Measurements from ENCODE around the gene KRT16. TPM values are rescaled to one million over a fixed set of nuclear protein-coding genes. Genes with fewer than 3 reads are reported as not detected.
"Not testable (repeated sequence)": the region's sequence is repeated elsewhere in the genome, so short reads cannot be mapped to it uniquely, and the experiment has no call there.

The KRT16 gene
- total RNA-seq, 1 donor from 2014 or later: not detected

DNA sequence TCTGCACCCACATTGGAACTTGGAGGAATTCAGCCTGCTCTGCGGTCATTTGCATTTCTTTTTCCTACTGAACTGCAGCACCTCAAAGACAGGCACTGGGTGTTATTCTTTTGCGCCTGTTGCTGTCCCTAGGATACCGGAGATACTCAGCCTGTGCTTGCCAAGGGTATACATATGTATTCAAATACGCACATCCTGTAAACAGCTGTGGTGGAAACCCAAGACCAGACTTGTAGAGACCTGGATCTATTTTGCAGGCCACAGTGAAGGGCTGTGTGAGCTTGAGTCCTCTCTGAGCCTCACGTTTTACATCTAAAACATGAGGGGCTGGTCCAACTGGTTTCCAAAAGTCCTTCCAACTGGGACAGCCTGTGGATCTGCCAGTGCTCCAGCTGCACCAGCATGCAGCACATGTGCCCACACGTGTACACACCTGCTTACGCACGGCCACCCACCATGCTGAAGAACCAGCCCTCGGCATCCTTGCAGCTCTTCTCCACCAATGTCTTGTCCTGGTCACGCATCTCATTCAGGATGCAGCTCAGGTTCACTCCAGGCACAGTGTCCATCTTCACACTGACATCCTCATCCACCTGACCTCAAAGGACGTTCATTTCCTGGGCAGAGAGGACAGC is 16.2 kb upstream of the KRT16 start:
- H3K4me3 Mint-ChIP-seq (ENCODE audit: low read depth); intact Hi-C loops (cut with micrococcal nuclease); H3K4me1 Mint-ChIP-seq (ENCODE audit: low read depth); H3K36me3 Mint-ChIP-seq (ENCODE audit: low read depth); DNase-seq (ENCODE audit: low spot score); H3K9me3 Mint-ChIP-seq; H3K27ac Mint-ChIP-seq; H3K27me3 Mint-ChIP-seq (ENCODE audit: low read depth): not testable (repeated sequence)

DNA sequence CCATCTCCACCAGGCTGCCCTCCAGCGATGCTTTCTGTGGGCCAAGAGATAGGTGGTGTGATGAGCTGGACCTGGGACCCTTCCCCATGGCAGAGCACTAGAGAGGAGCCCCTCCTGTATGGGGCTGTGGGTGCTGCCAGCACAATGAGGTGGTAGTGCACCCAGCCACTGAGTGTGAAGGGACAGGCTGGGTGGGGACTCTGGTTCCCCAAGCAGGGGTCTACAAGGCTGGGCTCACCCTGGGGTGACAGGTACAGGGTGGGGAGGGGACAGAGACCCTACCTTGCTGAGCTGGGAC is 15.5 kb upstream of the KRT16 start:
- H3K4me1 Mint-ChIP-seq (ENCODE audit: low read depth); H3K4me3 Mint-ChIP-seq (ENCODE audit: low read depth); H3K9me3 Mint-ChIP-seq; DNase-seq (ENCODE audit: low spot score); H3K36me3 Mint-ChIP-seq (ENCODE audit: low read depth); H3K27ac Mint-ChIP-seq; H3K27me3 Mint-ChIP-seq (ENCODE audit: low read depth); intact Hi-C loops (cut with micrococcal nuclease): not testable (repeated sequence)

DNA sequence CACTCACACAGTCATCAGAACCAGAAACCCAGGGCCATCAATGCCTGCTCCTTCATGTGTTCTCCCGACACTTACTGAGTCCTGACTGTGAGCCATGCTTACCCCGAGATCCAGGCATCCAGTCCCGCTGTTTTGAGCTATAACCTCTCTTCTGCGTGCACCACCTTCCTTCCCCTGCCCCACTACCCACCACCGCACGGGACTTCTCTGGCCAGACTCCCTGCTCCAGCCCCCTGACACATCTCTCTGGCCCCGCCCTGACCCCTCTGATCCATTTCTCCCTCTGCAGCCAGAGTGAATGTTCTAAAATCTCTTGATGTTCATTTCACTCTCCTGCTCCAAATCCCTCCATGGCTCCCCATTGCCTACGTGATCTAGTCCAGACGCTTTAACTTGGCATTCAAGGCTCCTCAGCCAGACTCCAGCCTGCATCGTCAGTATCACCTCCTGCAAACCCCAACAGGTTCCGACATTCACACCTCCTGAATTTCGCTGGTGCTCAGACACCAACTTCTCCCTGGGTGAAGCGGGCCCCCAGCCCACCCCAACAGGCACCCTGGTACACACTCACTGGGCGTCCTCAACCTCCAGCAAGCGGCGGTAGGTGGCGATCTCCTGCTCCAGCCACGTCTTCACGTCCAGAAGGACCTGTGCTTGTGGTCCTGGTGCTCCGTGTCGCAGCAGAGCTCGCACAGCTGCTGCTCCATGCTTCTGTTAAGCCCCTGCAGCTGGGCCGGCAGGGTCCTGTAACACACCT is 14.9 kb upstream of the KRT16 start:
- H3K4me1 Mint-ChIP-seq (ENCODE audit: low read depth): no peaks in the 10 kb centered on the region
- DNase-seq (ENCODE audit: low spot score): no peak
- no peak overlapping the region for H3K4me3 Mint-ChIP-seq (ENCODE audit: low read depth)
- no peaks in the 10 kb centered on the region for H3K36me3 Mint-ChIP-seq (ENCODE audit: low read depth)
- H3K27ac Mint-ChIP-seq: no peak overlapping the region
- H3K9me3 Mint-ChIP-seq: no peaks in the 10 kb centered on the region
- no peaks in the 10 kb centered on the region for H3K27me3 Mint-ChIP-seq (ENCODE audit: low read depth)
- intact Hi-C loops (cut with micrococcal nuclease): no loop called here

- H3K4me1 Mint-ChIP-seq (ENCODE audit: low read depth); intact Hi-C loops (cut with micrococcal nuclease); H3K27me3 Mint-ChIP-seq (ENCODE audit: low read depth); H3K9me3 Mint-ChIP-seq; H3K36me3 Mint-ChIP-seq (ENCODE audit: low read depth); H3K4me3 Mint-ChIP-seq (ENCODE audit: low read depth); H3K27ac Mint-ChIP-seq; DNase-seq (ENCODE audit: low spot score): not testable (repeated sequence)
Observed at GRCh38 chr17:41626914-41627295, 14.3 kb upstream of the KRT16 start.

DNA sequence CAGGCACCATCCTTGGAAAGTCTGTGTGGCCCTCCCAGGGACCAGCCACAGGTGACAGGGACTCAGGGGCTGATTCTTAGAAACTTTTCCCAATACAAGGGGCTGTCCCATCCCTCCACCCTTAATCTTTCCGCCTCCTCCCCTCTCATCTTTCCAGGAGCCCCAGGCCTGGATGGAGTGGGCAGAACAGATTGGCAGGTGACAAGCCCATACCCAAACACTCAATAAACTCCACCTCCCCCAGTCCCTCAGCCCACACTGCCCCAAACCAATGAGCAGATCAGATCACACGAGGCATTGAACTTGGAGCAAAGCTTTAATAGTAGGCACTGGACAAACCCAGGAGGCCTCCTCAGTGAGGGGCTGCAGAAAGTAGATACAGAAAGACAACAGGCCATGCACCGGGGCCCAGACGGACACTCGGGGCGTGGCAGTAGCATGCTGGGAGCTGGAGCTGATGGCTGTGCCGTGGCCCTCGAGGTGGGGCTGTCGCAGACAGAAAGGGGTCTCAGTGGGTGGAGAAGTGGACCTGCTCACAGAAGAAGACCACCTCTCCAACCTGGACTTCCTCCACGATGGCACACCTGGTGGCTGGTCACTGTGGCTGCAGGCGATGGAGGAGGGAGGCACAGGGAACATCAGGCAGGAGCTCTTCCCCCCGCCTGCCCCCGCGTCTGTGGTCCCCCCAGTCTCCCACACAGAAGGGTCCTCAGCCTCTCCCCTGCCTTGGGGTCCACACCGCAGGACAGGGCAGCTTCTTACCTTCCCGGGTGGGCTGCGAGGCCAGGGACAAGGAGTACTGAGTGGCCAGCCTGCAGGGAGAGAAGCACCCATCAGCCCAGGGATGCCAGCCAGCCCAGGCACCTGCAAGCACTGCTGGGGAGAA is 13.7 kb upstream of the KRT16 start:
- H3K4me1 Mint-ChIP-seq (ENCODE audit: low read depth); H3K36me3 Mint-ChIP-seq (ENCODE audit: low read depth); DNase-seq (ENCODE audit: low spot score); H3K27ac Mint-ChIP-seq; H3K4me3 Mint-ChIP-seq (ENCODE audit: low read depth); intact Hi-C loops (cut with micrococcal nuclease); H3K27me3 Mint-ChIP-seq (ENCODE audit: low read depth); H3K9me3 Mint-ChIP-seq: not testable (repeated sequence)

GRCh38 chr17:41625602-41626001 is 13.0 kb upstream of the KRT16 start:
- H3K4me1 Mint-ChIP-seq (ENCODE audit: low read depth): no peaks in the 10 kb centered on the region
- no peak for DNase-seq (ENCODE audit: low spot score)
- no peak overlapping the region for H3K4me3 Mint-ChIP-seq (ENCODE audit: low read depth)
- H3K27ac Mint-ChIP-seq: no peak overlapping the region
- H3K9me3 Mint-ChIP-seq: no peaks in the 10 kb centered on the region
- no peaks in the 10 kb centered on the region for H3K36me3 Mint-ChIP-seq (ENCODE audit: low read depth)
- intact Hi-C loops (cut with micrococcal nuclease): no loop called here
- no peaks in the 10 kb centered on the region for H3K27me3 Mint-ChIP-seq (ENCODE audit: low read depth)

DNA sequence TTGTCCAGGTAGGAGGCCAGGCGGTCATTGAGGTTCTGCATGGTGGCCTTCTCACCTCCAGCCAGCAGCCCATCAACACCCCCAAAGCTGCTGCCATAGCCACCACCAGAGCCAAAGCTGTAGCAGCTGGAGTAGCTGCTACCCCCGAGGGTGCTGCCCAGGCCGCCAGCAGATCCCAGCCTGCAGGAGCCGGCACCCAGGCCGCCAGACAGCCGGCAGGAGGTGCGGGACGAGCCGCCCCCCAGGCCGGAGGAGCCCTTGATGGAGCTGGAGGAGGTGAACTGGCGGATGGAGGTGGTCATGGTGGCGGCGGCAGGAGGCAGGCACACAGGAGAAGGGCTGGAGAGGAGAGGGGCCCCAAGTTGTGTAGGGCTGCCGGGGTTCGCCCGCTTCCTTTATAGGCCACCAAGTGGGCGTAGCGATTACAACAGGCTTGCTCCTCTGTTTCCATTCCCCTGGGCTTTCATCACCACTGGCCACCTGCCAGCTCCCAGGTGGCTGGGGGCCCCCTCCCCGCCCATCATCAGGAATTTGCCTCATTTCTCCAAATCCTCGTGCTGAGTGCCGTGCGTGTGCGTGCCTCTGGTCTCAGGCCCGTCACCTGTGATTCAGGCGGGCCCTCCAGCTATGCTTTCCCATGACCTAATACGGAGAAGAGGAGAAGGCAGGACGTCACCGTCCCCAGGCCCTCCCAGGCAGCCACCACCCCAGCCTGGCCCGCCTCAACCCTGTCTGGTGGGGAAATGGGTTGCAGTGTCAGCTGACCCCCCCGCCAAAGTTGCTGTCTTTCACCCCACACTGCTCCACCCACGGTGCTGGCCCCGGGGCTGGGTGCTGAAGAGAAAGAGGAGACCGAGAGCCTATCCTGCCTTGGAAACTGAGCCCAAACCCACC is 11.9 kb upstream of the KRT16 start, which contains the start of gene KRT17:
Gene KRT17, minus strand, starts transcription at position 368 of the 894 bp plus-strand sequence. Its CDS starts 66 bp downstream, at position 302.
- no peaks in the 10 kb centered on the region for H3K27me3 Mint-ChIP-seq (ENCODE audit: low read depth)
- no peak within 1 kb of the TSS for H3K4me3 Mint-ChIP-seq (ENCODE audit: low read depth)
- DNase-seq (ENCODE audit: low spot score): no peak
- no peaks in the 10 kb centered on the region for H3K4me1 Mint-ChIP-seq (ENCODE audit: low read depth)
- no peaks in the 10 kb centered on the region for H3K36me3 Mint-ChIP-seq (ENCODE audit: low read depth)
- intact Hi-C loops (cut with micrococcal nuclease): no loop called here
- no peaks in the 10 kb centered on the region for H3K9me3 Mint-ChIP-seq
- H3K27ac Mint-ChIP-seq: no peak within 1 kb of the TSS

DNA sequence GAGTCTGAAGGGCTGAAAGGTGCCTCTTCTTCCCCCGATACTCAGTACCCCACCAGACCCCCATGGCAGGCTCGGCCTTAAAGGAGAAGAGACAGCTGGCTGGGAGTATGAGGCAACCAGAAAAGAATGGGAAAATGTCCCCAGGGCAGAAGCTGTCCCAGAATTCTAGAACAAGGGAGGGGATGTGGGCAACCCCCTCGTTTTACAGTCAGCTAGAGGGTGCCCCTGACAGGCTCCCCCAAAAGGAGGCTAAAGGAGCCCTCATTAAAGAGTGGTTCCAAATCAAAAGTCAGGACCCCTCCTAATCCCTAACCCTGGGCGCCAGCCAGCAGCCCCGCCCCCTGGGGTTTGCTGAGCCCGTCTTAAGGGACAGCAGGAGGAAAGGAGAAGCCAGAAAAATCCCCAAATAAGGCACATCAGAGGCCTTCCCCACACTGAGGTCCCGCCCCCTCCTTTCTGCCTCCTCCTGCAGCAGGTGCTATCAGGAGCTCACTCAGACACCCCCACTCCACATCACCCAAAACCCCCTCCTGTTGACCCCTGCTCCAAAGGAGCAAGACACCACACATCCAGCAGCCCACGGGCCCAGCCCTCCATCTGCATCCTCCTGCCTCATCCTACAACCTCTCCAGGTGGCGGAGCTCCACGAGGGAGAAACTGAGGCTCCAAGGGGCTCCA is 10.8 kb upstream of the KRT16 start:
- DNase-seq (ENCODE audit: low spot score); H3K4me1 Mint-ChIP-seq (ENCODE audit: low read depth); H3K9me3 Mint-ChIP-seq; H3K27me3 Mint-ChIP-seq (ENCODE audit: low read depth); H3K27ac Mint-ChIP-seq; H3K4me3 Mint-ChIP-seq (ENCODE audit: low read depth); H3K36me3 Mint-ChIP-seq (ENCODE audit: low read depth); intact Hi-C loops (cut with micrococcal nuclease): not testable (repeated sequence)

- intact Hi-C loops (cut with micrococcal nuclease); DNase-seq (ENCODE audit: low spot score); H3K36me3 Mint-ChIP-seq (ENCODE audit: low read depth); H3K4me1 Mint-ChIP-seq (ENCODE audit: low read depth); H3K9me3 Mint-ChIP-seq; H3K27ac Mint-ChIP-seq; H3K4me3 Mint-ChIP-seq (ENCODE audit: low read depth); H3K27me3 Mint-ChIP-seq (ENCODE audit: low read depth): not testable (repeated sequence)
Observed at GRCh38 chr17:41622340-41623183, 10.0 kb upstream of the KRT16 start.

DNA sequence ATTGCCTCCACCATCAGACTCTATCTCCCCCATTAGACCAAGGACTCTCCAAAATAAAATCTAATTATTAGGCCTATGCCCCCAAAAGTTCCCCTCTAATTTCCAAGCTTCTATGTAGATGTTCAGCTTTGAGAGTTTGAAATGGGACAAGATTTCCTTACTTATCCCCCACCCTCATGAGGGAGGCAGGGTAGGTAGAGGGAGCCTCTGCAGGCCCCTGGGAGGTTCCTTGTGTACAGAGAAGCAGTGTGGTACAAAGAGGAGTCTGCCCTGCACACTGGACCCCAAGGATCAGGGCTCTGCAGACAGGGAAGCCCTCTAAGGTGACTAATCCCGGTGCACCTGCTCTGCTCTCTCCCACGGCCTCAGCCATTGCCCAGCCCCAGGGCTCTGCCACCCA is 9.3 kb upstream of the KRT16 start:
- intact Hi-C loops (cut with micrococcal nuclease): no loop called here
- H3K4me3 Mint-ChIP-seq (ENCODE audit: low read depth): no peak overlapping the region
- H3K9me3 Mint-ChIP-seq: no peaks in the 10 kb centered on the region
- no peaks in the 10 kb centered on the region for H3K36me3 Mint-ChIP-seq (ENCODE audit: low read depth)
- no peaks in the 10 kb centered on the region for H3K27me3 Mint-ChIP-seq (ENCODE audit: low read depth)
- DNase-seq (ENCODE audit: low spot score): no peak
- H3K27ac Mint-ChIP-seq: no peak overlapping the region
- no peaks in the 10 kb centered on the region for H3K4me1 Mint-ChIP-seq (ENCODE audit: low read depth)

GRCh38 chr17:41621435-41621817 is 8.9 kb upstream of the KRT16 start:
- H3K4me3 Mint-ChIP-seq (ENCODE audit: low read depth); intact Hi-C loops (cut with micrococcal nuclease); H3K9me3 Mint-ChIP-seq; DNase-seq (ENCODE audit: low spot score); H3K27me3 Mint-ChIP-seq (ENCODE audit: low read depth); H3K36me3 Mint-ChIP-seq (ENCODE audit: low read depth); H3K27ac Mint-ChIP-seq; H3K4me1 Mint-ChIP-seq (ENCODE audit: low read depth): not testable (repeated sequence)

All from activated T-helper 2 cell treated with anti-CD3 and anti-CD28 coated beads, Interferon-gamma antibody, Interleukin-2, Interleukin-4, amounts not matched to agents 10 μg/mL and 5 μg/mL and 100 μg/mL, durations not matched to agents 14 hours and 24 hours and 36 hours (primary cell).